NCI-H526 (cell line): ENCODE measurements around the gene ST8SIA6.

Source experiments
- DNase-seq, 2 experiments: peaks; one replicate each; lab custom pipeline; 2025; lab: John Stamatoyannopoulos, UW

Gene ST8SIA6

GRCh38 chr10:17386021-17386420, 68.4 kb downstream of the ST8SIA6 start:
- DNase-seq: no peak

GRCh38 chr10:17385066-17385465, 69.3 kb downstream of the ST8SIA6 start:
- DNase-seq: no peak

- no peak for DNase-seq
Observed at GRCh38 chr10:17383801-17384555, 70.4 kb downstream of the ST8SIA6 start.

- no peak for DNase-seq
Observed at GRCh38 chr10:17381502-17382142, 72.8 kb downstream of the ST8SIA6 start.

- DNase-seq: no peak
Observed at GRCh38 chr10:17380888-17381287, 73.5 kb downstream of the ST8SIA6 start.

- no peak for DNase-seq
Observed at GRCh38 chr10:17380016-17380415, 74.4 kb downstream of the ST8SIA6 start.

- no peak for DNase-seq
Observed at GRCh38 chr10:17379151-17379690, 75.2 kb downstream of the ST8SIA6 start.

- DNase-seq: peak in 1 of 2 experiments; percentile 11
Observed at GRCh38 chr10:17375936-17376584, 78.3 kb downstream of the ST8SIA6 start.

GRCh38 chr10:17368708-17369272, 85.6 kb downstream of the ST8SIA6 start:
- no peak for DNase-seq

- DNase-seq: no peak
Observed at GRCh38 chr10:17366705-17367104, 87.7 kb downstream of the ST8SIA6 start.

- no peak for DNase-seq
Observed at GRCh38 chr10:17365402-17365801, 89.0 kb downstream of the ST8SIA6 start.

GRCh38 chr10:17358461-17358860, 95.9 kb downstream of the ST8SIA6 start:
- DNase-seq: no peak

- no peak for DNase-seq
Observed at GRCh38 chr10:17357781-17358180, 96.6 kb downstream of the ST8SIA6 start.

GRCh38 chr10:17356820-17357219, 97.6 kb downstream of the ST8SIA6 start:
- DNase-seq: no peak

GRCh38 chr10:17354781-17355180, 99.6 kb downstream of the ST8SIA6 start:
- DNase-seq: no peak

- peak in 1 of 2 experiments; percentile 14 for DNase-seq
Observed at GRCh38 chr10:17353568-17354300, 100.7 kb downstream of the ST8SIA6 start.

GRCh38 chr10:17352583-17352982, 101.8 kb downstream of the ST8SIA6 start:
- DNase-seq: no peak

- DNase-seq: no peak
Observed at GRCh38 chr10:17351506-17351905, 102.9 kb downstream of the ST8SIA6 start.

- DNase-seq: no peak
Observed at GRCh38 chr10:17349717-17350116, 104.7 kb downstream of the ST8SIA6 start.

- DNase-seq: no peak
Observed at GRCh38 chr10:17348501-17349349, 105.7 kb downstream of the ST8SIA6 start.

GRCh38 chr10:17348011-17348500, 106.3 kb downstream of the ST8SIA6 start:
- no peak for DNase-seq
